NCI-H1105 treated with DMSO at 0.1 percent for 48 hours (cell line): ENCODE measurements around the gene SLC2A6.

Experiments used
- DNase-seq: peaks from one replicate; lab custom pipeline; 2025; lab: John Stamatoyannopoulos, UW

The SLC2A6 gene

DNA sequence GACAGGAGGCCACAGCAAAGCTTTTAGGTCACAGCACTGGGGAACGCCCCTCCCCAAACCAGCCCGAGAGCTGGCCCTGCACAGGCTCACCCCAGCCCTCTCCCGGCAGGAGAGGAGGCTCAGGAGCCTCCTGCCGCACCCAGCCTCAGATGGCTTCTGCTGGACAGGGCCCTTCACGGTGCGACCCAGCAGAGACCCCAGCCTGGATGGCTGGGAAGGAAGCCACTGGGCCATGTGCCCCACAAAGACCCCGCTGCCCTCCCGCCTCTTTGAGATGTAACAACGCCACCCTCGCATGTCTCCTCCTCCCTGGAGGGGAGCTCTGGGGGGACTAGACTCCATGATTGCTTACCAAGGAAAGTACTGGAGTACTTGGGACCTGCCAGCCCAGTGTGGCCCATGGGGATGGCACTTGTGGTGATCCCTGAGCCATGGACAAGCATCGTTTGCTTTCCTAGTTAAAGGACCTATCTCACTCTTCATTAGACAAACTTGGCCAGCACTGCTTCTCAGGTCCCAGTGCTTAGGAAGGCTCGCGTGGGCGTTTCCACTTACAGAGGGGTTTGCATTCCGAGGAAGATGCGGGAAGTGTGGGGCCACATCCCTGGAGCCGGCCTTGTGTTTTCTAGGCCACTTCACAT lies 36.8 kb upstream of the SLC2A6 start:
- no peak for DNase-seq

DNA sequence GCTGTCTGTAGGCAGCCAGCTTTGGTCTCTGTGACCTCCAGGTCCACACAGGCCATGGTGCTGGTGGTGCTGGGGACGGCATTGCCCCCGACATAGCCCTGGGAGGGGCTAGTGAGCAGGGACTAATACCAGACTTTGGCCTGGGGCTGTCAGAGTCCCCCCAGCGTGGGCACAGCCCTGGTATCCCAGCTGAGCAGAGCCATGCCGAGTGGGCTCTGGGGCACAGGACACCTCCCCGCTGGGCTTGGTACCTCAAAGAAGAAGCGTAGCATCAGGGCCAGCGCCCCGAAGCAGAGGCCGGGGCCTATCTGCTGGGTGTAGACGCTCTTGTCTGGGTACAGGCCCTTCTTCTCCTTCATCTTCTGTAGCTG lies 36.3 kb upstream of the SLC2A6 start:
- no peak for DNase-seq

DNA sequence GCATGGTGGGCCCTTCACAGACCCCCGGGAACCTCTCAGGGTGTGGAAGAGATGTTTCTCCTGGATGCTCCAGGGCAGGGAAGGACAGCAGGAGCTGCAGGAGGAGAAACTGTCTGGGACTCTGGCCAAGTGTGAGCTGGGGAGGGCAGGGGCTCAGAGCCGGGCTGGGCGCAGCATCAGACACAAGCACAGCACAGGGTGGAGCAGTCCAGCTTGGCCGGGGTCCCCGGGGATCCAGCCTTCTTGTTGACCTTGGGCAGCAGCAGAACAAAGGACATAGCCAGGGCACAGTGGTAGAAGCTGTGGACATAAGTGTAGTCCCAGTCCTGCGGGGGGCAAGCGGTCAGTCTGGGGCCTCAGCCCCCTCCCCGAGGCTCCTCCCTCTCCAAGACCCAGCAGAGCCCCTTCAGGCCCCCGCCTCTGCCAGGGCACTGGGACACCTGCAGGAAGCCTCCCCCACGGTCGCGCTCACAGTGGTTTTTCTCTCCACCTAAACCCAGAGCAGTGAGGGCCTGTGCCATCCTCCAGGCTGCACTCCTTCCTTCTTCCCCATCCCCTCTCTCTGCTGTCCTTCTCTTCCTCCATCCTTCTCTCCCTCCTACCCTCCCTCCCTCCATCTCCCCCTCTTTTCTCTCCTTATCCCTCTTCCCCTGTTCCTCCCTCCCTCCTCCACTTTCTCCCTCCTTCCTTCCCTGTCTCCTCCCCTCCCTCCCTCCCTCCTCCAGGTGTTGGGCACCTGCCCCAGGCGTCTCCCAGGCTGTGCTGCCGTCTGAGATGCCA lies 35.8 kb upstream of the SLC2A6 start:
- peak; percentile 77 for DNase-seq

DNA sequence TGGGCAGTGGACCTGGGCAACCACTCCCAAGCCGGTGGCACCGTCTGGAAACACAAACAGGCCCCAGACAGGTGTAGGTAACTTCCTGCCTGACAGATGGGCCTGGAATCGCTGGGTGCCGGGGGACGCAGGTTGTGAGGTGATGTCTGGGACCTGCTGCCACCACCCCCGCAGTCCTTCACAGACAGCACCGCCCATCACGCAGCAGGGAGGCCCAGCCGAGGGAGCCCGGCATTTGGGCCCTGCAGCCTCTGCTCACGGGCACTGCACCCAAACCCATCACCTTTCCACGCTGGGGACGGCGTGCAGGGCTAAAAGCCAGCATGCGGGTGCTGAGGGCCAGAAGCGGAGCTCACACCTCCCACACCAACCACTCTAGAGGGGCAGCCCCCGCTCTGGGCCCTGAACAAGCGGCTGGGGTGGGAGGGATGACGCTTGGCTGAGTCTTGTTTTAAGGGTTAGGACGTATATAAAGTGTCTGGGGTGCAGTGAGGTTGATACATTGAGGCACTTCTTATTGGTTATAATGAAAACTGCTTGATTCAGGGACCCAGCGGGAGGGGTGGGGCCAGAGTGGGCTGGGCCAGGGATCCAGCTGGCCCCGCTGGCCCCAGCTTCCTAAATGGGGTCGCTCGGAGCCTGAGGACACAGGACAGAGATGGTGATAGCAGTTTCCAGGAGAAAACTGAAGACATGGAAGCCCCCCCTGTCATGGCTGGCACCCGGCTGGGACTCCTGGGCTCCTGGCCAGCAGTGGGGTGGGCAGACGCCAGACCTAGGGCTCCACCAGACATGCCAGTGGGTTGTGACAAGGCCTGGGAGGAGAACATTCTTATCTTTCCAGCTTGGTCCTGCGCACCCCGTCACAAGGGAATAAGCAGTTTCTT lies 34.6 kb upstream of the SLC2A6 start:
- DNase-seq, result peak; percentile 58

DNA sequence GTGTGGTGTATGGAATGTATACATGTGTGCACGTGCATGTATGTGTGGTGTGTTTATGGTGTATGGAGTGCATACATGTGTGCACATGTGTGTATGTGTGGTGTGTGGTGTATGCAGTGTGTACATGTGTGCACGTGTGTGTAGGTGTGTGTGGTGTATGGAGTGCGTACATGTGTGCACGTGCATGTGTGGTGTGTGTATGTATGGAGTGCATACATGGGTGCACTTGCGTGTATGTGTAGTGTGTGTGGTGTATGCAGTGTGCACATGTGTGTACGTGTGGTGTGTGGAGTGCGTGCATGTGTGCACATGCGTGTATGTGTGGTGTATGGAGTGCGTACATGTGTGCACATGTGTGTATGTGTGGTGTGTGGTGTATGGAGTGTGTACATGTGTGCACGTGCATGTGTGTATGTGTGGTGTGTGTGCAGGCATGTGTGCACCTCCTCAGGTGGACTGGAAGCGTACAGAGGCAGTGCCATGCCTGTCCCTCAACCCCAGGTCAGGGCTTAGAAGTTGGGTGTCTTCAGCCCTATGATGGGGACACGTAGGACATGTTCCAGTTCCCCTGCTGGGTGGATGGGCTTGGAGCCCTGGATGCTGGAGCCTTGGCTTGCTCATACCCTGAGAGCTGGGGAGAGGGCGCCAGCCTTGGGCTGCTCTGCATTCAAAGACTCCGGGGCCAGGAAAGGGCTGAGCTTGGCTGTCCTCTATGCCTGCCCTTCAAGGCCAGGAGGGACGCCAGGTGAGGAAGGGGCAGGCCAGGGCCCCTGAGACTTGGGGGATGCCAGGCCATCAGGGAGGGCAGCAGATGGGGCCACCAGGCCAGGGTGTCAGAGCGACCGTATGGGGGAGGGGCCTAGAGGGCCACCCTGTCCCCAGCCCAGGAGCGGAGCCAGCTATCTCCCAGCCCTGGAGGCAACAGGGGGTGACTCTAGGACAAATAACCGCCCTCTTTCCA lies 33.6 kb upstream of the SLC2A6 start:
- no peak for DNase-seq

DNA sequence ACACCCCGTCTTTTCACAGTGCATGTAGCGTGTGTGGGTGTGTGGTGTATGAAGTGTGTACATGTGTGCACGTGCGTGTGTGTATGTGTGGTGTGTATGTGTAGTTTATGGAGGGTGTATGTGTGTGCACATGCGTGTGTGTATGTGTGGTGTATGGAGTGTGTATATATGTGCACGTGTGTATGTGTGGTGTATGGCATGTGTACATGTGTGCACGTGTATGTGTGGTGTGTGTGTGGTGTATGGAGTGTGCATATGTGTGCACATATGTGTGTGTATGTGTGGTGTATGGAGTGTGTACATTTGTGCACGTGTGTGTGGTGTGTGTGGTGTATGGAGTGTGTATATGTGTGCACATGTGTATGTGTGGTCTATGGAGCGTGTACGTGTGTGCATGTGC lies 32.7 kb upstream of the SLC2A6 start:
- no peak for DNase-seq

DNA sequence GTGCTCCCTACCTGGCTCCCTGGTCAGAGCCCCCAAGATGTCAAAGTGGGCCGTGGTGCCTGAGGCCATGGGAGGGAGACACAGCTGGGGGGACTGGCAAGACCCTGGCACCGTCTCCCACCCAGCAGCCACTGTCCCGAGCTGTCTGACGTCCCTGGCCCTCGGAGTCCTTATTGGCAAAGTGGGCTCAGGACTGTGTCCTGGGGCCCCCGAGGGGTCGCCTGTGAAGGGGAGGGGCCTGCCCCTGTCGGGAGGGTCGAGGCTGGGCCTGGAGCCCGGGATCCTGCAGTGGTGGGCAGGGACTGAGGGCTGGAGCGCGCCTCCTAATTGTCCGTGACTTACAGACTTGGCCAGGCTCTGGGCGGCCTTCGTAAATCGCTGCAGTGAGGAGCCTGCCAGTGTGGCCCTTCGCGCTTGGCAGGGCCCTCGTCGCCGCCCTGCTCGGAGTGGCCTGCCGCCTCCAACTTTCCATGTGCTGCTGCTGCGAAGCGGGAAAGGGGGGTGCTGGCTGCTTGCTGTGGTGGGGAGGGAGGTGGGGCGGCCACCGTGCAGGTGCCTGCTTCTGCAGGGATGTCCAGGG lies 32.1 kb upstream of the SLC2A6 start:
- no peak for DNase-seq

DNA sequence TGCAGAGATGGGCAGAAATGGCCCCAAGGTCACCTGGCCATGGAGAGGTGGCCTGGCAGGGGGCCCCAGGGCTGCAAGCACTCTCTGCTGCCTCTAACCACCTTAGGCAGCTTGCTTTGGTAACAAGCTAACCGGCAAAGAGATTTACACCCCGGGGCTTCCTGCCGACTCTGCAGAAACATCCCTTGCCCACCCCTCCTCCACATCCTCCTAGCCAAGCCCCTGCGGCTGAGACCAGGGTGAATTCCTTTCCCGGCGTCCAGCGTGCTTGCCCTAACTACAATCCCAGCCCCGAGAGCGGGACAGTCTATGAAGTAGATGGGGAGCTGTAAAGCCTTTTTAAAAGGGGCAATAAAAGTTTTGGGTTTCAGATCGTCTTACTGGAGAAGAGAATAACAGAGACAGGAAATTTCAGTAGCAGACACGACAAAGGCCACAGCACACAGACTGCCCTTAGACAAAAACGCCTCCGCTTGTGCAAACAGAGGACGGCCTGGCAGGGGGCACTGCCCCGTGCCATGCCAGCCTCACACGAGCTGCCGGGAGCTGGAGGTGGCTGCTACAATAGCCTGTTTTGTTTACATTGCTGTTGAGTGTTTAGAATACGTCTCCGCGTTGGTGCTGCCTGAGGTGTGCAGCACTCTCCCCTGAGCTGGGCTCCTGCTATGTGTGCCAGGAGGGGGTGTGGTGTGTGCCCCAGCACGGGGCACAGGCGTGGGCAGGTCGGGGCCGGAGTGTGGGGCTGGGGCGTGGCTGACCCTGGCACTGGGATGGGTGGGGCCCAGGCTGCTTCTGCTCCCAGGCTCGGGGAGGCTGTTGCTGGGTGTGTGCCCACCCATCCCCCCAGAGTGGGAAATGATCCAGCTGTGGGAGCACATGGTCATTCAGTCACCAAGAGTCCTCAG lies 30.5 kb upstream of the SLC2A6 start:
- DNase-seq, result peak; percentile 89

DNA sequence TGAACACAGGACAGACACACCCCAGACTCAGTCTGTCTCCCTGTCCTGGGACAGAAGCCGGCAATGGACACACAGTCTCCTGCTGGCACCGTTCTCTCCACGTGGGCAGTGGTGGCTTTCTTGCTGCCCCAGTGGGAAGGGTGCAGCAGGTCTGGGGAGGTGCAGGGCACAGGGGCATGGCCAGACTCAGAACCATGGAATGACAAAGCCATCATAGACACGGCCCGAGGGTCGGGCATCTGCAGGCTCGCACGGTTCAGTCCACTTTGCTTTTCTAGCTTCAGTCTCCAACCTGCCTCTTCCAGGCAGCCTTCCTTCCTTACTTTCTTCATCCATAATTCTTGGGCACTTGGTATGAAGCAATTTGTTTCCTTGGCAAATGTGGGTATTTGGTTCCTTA lies 29.1 kb upstream of the SLC2A6 start:
- no peak for DNase-seq

DNA sequence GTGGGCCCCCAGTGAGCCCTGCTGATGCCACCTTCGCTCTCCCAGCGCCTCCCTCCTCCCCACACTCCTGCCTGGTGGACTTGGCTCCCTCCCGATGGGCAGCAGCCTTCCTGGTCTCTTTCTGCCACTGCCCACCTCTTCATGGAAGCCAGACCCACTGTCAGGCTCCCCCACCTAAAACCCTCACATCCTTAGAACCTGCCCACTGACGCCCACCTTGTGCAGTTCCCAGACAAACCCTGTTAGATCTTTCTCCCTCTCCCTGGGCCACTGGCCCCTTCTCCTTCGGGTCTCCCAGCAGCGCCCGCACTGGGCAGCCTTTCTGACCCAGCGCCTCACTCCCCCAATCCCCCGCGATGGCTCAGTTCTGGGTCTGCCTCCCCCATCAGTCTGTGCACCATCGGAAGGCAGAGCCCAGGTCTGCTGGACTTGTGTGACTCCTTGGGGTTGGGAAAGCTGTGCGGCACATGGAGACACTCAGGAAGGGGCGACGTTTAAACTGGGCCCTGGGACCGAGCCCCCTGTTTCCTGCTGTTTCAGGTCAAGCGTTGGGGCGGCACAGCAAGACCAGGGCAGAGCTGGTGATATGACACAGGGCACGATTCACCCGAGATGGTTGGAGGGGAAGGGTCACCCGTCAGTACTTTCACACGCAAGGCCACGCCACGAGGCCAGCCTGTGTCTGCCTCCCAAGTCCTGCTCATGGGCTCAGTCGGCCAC lies 28.5 kb upstream of the SLC2A6 start:
- no peak for DNase-seq

DNA sequence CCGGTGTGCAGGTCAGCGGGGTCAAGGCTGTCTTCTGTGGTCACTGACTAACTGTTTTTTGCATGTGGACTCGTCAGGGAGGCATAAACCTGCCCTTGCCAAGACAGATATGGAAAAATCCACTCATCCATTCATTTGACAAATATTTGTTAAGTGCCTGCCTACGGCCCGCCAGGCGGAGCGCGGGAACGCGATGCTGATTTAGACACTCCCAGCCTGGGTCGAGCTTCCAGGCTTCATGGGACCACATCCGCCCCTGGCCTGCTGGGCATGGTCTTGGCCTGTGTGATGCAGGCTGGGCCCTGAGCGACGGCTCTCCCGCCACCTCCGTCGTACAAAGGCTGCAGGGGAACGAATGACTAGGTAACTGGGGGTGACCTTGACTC lies 27.7 kb upstream of the SLC2A6 start:
- DNase-seq, result no peak

DNA sequence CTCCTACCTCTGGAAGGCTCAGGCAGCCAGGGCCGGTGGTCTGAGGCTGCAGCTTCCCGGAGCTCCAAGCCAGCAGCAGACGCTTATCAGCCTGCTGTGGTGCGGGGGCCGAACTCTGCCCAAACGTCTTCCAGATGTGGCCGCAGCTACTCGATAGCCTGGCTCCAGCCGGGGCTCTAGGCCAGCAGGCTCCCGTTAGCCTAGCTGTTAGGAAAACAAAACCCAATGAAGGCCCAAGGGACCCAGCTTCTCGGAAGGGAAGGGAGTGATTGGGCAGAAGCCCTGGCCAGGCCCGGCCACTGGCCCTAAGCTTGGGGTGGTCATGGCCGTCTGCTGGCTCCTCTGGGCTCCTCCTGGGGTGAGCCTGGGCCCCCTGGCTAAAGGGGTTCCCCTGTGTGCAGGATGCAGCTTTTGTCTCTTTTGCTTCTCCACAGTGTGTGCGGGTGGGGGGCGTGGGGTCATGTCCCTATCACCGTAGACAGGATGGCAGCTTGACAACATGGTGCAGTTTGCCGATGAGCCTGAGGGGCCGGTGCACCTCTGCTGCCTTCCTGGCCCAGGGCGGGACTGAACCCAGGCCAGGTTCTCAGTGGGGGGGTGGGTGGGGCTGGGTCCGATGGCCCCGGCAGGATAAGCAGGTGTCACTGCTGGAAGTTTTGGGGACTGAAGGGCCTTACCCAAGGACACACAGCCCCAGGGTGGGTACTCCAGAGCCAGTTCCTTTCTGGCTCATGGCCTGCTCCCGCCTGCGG lies 27.2 kb upstream of the SLC2A6 start:
- no peak for DNase-seq

DNA sequence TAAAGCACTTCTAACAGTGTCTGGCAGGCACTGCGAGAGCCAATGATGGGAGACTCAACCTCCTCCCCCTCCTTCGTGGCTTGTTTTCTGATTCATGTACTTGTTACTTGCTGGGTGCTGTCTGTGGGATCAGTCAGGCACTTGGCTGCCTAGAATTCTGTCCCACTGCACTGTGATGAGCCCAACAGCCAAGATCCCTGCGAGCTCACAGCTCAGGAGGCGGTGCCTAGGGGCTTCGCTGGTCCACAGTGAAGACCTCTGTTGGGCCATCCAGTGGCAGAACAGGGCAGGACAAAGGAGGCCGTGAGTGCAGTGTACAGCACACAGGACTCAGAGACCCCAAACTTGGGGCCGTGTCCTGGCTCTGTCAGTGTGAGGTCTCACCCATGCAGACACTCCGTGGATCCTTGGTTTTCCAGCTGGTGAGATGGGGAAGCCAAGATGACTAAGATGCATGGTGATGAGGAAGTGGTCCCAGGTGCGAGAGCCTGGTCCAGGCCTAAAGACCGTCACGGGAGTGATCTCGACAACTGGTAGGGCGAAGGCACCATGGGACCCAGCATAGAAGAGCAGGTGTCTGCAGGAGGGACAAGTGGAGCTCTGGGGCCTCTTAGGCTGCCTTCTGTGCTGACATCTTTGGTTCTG lies 26.4 kb upstream of the SLC2A6 start:
- DNase-seq, result no peak

DNA sequence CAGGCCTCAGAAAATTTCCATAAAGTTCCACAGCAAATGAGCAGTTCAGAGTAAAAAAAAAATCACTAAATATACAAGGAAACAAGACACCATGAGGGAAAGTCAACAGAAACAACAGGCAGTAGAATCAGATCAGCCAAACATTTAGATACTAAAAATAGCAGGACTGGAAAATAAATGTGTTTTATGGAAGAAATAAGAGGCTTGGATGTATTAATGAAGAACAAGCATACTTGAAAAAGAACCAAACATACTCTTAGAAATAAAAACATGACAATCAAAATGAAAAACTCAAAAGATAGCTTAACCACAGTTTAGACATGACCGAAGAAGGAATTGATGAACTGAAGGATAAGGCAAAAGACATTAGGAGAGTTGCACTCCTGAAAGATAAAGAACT lies 23.2 kb upstream of the SLC2A6 start:
- DNase-seq, result no peak

DNA sequence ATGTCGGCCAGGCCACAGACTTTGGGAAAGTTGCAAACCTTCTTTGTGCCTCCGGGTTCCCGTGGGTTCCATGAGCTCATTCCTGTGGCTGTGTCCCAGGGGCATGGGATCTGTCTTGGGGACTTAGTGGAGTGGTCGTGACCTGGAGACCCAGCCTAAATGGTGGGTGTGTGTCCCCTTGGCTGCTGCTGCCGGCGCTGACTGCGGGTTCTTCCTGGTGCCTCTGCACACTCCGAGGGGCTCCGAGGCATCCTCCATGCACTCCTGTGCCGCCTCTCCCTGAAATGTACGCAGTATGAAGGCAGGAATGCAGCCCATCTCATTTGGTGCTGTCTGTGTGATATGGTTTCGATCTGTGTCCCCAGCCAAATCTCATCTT lies 21.0 kb upstream of the SLC2A6 start:
- DNase-seq, result no peak

DNA sequence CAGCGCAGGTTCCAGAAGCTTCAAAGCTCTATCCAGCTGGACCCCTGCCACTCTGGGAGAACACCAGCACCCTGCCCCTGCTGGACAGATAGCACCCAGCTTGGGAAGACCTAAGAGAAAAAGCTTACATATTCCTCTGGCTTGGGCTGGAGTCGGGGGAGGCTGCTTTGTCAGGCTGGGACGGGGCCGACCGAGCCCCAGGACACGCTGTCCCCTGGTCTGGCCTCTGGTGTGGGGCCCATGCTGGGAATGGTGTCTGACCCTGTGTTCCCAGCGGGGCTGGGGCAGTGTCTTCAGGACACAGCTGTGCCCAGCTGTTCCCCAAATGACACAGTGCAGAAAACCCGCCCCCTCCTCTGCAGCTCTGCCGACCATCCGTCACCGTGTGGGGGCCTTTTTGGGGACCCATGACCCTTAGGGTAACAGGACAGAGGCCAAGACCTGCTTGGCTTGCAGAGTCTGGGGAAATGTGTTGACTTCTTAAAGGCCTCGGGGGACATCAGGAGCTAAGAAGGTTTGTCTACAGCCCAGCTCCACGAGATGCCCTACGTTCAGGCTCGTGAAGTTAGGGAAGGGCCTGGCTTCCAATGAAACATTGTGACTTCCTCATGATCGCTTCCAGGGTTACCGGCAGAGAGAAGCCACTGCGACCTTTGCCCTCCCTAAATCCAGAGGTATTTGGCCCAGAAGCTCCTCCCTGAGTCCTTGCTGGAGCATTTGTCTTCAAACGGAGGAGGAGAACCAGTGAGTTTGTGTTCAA lies 20.4 kb upstream of the SLC2A6 start:
- DNase-seq, result no peak
